Stimulated activated CD4-positive, alpha-beta T cell treated with anti-CD3 and anti-CD28 coated beads, Interleukin-4, amount 100 ng/mL, for 24 hours (primary cell): ENCODE results near the gene ARMC12.
A peak's percentile ranks its signal among the peaks of the same experiment; 100 is the strongest.
"Not testable (repeated sequence)": the region's sequence is repeated elsewhere in the genome, so short reads cannot be mapped to it uniquely, and the experiment has no call there.

ENCODE experiments used
- DNase-seq: peaks from one replicate; pipeline ENCODE4 v3.0.0-alpha.2; 2020

ARMC12 gene, protein sequence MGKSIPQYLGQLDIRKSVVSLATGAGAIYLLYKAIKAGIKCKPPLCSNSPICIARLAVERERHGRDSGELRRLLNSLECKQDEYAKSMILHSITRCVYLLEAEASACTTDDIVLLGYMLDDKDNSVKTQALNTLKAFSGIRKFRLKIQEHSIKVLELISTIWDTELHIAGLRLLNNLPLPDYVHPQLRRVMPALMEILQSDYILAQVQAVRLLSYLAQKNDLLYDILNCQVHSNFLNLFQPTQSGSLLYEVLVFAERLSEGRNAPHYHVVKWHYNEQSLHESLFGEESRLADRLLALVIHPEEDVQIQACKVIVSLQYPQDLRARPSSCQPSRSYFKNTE

DNA sequence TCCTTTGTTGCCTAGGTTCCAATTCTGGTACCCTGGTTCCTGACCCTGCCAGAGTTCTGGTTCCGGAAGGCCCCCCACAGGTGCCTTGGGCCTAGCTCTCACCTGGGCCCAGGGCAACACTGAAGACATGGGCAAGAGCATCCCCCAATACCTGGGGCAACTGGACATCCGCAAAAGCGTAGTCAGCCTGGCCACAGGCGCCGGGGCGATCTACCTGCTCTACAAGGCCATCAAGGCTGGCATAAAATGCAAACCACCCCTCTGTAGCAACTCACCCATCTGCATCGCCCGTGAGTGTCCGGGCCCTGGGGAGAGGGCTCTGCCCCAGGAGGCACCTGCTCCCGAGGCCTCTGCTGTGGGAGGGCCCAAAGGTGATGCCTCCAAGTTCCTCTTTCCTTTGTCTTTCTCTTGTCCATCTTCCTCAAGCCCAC lies at the start of gene ARMC12:
TSS of gene ARMC12 (plus strand) at position 51 of the 431 bp plus-strand sequence. CDS start at position 128, 77 bp downstream.
- DNase-seq: no peak

- peak; percentile 61 for DNase-seq
Observed at GRCh38 chr6:35687658-35688604, 48.9 kb upstream of the ARMC12 start.

DNA sequence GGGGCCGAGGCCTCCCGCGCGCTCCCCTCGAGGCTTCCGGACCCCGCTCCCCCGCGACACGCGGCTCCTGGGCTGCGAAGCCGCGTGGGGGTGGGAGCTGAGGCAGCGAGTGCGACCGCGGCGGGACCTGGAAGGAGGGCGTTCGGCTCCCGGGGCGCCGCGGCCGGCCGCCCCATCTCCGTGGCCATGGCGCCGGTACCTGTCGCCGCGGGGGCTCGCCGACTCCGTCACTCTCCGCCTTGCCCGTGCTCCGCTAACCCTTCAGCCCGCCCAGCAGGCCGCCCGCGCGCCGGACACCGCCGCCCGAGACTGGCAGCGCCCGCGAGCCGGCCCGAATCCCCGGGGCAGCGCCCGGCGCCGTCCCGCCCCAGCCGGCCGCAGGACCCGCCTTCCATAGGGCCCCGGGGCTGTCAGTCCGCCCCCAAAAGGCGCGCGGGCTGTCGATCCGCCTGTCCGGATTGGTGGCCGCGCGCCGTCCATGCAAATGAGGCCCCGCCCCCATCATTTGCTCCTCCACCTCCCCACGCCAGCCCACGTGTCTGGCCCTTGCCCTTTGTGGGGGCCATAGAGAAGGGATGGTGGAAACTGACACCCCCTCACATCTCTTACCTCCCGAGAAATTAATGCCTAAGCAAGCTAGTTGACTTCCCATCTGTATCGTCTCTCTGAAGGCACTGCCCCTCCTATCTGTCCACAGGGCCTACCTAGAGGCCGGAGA lies 48.1 kb upstream of the ARMC12 start, which contains the start of gene FKBP5:
TSS of gene FKBP5 (minus strand) at position 311 of the 718 bp plus-strand sequence. CDS start 46,091 bp downstream, outside the sequence.
- DNase-seq: peak; percentile 90

GRCh38 chr6:35690006-35690405 lies 46.8 kb upstream of the ARMC12 start:
- not testable (repeated sequence) for DNase-seq

DNA sequence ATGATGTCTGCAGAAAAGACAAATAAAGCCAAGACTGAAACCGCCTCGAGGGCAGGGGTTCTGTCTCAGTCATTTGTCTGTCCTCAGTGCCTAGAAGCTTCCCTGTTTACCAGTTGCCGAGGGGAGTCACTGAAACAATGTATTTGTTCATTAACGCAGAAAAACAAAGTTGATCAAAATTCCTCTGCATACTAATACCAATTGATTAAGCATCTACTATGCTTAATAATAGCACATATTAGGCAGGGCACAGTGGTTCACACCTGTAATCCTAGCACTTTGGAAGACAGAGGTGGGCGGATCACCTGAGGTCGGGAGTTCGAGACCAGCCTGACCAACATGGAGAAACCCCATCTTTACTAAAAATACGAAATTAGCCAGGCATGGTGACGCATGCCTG lies 46.3 kb upstream of the ARMC12 start:
- DNase-seq: no peak

- DNase-seq: no peak
Observed at GRCh38 chr6:35691027-35691824, 45.6 kb upstream of the ARMC12 start.

DNA sequence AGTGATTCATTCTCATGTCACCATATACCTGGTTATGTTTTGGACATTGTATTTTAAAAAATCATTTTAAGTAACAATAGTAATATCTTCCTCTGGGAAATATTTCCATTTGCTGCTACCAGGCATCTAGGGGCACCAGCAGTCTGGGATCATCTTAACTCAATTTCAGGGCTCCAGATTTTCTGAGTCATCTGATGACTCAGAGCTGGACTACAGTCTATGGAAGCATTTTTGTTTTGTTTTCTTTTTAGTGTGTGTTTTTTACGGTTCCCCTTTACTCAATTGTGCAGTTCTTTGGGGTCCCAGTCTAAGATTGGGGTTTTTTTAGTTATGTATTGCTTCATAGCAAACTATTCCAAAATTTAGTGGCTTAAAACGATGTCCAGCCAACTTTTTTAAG lies 42.4 kb upstream of the ARMC12 start:
- no peak for DNase-seq

DNA sequence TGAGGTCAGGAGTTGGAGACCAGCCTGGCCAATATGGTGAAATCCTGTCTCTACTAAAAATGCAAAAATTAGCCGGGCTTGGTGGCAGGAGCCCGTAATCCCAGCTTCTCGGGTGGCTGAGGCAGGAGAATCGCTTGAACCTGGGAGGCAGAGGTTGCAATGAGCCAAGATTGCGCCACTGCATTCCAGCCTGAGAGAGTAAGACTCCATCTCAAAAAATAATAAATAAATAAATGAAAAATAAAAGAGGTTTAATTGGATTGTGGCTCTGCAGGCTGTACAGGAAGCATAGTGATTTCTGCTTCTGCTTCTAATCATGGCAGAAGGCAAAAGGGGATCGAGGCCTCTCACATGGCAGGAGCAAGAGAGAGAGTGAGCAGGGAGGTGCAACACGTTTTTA lies 38.4 kb upstream of the ARMC12 start:
- not testable (repeated sequence) for DNase-seq

DNA sequence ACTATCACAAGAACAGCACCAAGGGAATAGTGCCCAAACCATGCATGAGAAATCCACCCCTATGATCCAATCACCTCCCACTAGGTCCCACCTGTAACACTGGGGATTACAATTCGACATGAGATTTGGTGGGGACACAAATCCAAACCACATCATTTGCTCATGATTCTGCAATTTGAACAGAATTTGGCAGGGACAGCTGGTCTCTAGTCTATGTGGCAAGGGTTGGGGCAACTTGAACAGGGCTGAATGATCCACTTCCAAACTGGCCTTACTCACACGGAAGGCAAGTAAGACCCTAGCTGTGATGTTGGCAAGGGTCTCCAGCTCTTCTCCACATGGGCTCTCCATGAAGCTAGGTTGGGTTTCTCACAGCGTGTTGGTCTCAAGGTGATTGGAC lies 38.0 kb upstream of the ARMC12 start:
- no peak for DNase-seq

GRCh38 chr6:35703554-35703953 lies 33.3 kb upstream of the ARMC12 start:
- DNase-seq: no peak

GRCh38 chr6:35706468-35706867 lies 30.4 kb upstream of the ARMC12 start:
- DNase-seq: no peak

- DNase-seq: no peak
Observed at GRCh38 chr6:35707714-35708407, 29.0 kb upstream of the ARMC12 start.

DNA sequence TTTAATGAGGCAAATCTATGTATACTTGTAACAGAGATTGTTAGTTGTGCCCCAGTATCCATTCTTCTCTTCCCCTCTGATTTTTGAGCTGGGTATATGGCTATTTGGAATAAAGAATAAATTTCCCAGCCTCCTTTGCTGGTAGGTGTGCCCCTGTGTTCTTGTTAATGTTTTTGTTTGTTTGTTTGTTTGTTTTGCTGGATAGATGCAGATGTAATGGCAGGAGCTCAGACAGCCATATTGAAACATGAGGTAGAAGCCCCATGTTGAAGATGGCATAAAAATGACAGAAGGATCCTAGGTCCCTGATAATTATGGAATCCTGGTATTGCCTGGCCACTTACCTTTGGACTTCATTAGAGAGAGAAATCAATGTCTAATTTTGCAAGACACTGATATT lies 28.2 kb upstream of the ARMC12 start:
- no peak for DNase-seq

DNA sequence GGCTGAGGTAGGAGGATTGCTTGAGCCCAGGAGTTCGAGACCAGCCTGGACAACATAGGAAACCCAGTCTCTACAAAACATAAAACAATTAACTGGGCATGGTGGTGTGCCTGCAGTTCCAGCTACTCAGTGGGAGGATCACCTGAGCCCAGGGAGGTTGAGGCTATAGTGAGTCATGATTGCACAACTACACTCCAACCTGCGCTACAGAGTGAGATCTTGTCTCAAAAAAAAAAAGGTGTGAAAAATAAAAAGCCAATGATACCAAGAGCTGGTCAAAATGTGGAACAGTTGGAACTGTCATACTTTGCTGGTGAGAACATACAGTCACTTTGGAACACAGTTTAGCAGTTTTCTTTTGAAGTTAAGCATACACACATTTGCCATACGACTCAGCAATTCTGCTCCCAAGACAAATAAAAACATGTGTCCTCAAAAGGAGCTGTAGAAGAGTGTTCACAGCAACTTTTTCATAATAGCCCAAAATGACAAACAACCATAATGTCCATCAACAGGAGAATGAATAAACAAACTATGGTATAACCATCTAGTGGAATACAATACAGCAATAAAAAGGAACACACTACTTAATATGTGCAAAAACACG lies 26.5 kb upstream of the ARMC12 start:
- DNase-seq: peak; percentile 58

DNA sequence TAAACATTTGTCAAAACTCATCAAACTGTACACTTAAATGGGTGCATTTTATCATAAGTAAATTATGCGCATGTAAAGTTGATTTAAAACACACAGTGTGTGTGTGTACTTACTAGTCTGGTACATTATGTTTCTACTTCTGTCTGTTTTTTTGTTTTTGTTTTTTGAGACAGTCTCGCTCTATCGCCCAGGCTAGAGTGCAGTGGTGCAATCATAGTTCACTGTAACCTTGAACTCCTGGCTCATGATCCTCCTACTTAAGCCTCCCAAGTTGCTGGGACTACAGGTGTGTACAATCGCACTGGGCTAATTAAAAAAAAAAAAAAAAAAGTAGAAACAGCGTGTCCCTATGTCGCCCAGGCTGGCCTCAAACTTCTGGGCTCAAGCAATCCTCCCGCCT lies 25.1 kb upstream of the ARMC12 start:
- no peak for DNase-seq

DNA sequence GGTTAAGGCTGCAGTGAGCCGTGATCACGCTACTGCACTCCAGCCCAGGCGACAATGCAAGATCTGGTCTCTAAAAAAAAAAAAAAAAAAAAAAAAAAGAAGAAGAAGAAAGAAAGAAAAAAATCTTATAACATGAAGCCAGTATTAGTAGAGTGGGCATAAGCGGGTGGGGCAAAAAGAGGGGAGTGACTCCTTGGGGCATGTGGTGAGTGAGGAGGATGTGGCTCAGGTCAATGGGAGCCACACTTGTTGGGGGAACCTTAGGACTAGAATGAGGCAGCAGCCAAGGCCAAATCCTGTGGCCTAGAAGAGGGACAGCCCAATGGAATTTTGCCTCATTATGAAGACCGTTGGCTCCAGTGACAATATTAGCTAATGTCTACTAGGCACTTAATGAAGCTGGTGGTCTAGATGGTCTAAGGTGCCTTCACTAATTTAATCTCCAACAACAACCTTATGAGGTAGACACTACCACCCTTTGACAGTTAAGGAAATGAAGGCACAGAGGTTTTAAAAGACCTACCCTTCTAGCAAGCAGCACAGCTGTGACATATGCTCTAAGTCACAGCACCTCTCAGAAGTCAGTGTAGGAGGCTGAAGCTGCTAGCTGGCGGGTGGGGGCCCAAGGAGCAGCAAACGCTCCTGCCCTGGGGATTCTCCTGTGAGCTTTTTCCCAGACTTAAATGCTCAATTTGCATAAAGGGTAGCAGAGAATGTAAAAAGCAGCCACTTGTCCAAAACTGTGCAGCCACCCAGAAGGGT lies 23.6 kb upstream of the ARMC12 start:
- no peak for DNase-seq

GRCh38 chr6:35716798-35717197 lies 20.0 kb upstream of the ARMC12 start:
- DNase-seq: no peak

- DNase-seq: no peak
Observed at GRCh38 chr6:35717449-35718374, 19.1 kb upstream of the ARMC12 start.

DNA sequence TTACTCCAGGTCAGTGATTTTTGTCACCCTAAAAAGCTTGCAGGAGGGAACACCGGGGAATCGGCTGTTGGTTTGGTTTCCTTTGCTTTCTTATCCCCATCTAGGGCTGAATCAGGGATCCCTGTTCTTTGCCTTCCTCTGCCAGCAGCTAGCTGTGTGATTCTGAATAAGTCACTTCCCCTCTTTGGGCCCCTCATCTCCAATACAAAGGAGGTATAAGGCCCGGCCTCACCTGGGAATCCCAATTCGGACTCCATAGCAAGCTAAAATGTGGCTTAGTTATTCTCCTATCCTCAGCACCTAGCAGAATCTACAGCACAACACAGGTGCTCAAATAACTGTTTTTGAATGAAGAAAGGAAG lies 18.5 kb upstream of the ARMC12 start:
- DNase-seq: no peak
